ENCODE measurements around the gene RBM14.

Gene RBM14

DNA sequence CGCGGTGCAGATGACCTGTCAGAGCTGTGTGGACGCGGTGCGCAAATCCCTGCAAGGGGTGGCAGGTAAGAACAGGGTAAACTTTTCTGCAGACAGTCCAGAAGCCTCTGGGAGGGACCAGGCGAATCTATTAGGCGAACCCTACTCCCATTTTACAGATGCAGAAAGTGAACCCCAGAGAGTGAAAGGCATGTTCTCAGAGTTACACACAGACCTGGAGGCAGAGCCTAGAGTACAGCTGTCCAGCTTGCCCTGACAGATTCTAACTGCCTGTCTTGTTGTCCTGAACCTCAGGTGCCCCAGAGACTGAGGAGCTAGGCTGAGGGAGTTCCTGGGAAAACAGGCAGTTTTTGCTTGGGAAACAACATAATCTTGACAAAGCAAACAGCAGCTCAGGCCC is 22.8 kb upstream of the RBM14 start:
- TF ChIP-seq ARNT (IDR thresholded peaks at IDR 0.05) (no peak), TARDBP (IDR thresholded peaks at IDR 0.05) (no peak), ELF4 (IDR thresholded peaks at IDR 0.05) (no peak), FOXA1 (IDR thresholded peaks at IDR 0.05) (no peak), SUZ12 (IDR thresholded peaks at IDR 0.05) (no peak), PKNOX1 (IDR thresholded peaks at IDR 0.05) (no peak), L3MBTL2 (conservative IDR thresholded peaks at IDR 0.05) (no peak), CTBP1 (IDR thresholded peaks at IDR 0.05; ENCODE audit: borderline replicate concordance) (no peak), BHLHE40 (IDR thresholded peaks at IDR 0.05; ENCODE audit: borderline replicate concordance) (no peak), FOXK2 (IDR thresholded peaks at IDR 0.05) (no peak), SP1 (IDR thresholded peaks at IDR 0.05) (no peak), HDGF (IDR thresholded peaks at IDR 0.05; ENCODE audit: borderline replicate concordance) (no peak), FOXM1 (IDR thresholded peaks at IDR 0.05; ENCODE audit: borderline replicate concordance) (no peak), LEF1 (IDR thresholded peaks at IDR 0.05; ENCODE audit: borderline replicate concordance) (no peak), ZNF384 (IDR thresholded peaks at IDR 0.05) (no peak), NFRKB (IDR thresholded peaks at IDR 0.05) (no peak)
- CTCF ChIA-PET: interaction anchor here (0.5 to 0.9 kb wide), 3 partner anchors 14 to 65 kb away, joined by 3 read pairs; no protein-coding TSS in a partner anchor
- POLR2A ChIA-PET: interaction anchor here (0.6 to 8.6 kb wide), 3 partner anchors 18 to 45 kb away, joined by 3 to 61 read pairs (median 20); partner anchors contain the start of genes RBM14 and RBM4

DNA sequence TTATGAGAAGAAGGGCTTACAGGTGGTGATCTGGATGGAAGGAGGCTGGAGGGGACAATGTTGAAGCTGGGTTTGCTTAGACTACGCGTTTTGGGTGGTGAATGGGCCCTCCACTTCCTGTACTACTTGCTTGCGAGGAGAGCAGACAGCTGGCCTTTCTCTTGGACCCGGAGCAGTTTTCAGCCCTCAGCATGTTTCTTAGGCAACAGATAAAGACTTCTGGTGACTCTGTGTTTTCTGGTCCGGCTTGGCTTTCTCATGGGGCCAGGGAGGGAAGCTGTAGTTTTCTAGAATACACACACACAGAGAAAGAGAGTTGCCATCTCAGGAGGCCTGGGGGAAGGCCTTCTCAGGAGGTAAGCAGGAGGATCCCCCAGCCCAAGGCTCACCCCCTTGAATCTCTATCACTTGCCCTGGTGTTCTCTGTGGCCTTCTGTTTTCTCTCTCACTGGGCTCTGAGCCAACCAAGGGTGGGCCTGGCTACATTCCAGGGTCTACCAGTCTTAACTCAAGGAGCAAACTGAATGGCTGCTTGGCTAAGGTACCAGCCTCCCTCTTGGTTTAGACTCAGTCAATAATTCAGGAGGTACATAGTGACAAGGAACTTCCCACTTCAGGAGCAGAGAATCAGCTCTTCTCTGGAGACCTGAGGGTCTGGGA is 21.1 kb upstream of the RBM14 start:
- CTCF ChIA-PET: no interaction called here
- POLR2A ChIA-PET: interaction anchor here (1.2 to 8.6 kb wide), 3 partner anchors 18 to 43 kb away, joined by 3 to 61 read pairs (median 5); partner anchors contain the start of genes RBM14 and RBM4
- TF ChIP-seq ARNT (IDR thresholded peaks at IDR 0.05): no peak
- no peak for TF ChIP-seq NFRKB (IDR thresholded peaks at IDR 0.05)
- TF ChIP-seq CTBP1 (IDR thresholded peaks at IDR 0.05; ENCODE audit: borderline replicate concordance): no peak
- no peak for TF ChIP-seq L3MBTL2 (conservative IDR thresholded peaks at IDR 0.05)
- no peak for TF ChIP-seq FOXM1 (IDR thresholded peaks at IDR 0.05; ENCODE audit: borderline replicate concordance)
- no peak for TF ChIP-seq ELF4 (IDR thresholded peaks at IDR 0.05)
- TF ChIP-seq SP1 (IDR thresholded peaks at IDR 0.05): no peak
- TF ChIP-seq FOXA1 (IDR thresholded peaks at IDR 0.05): no peak
- no peak for TF ChIP-seq FOXK2 (IDR thresholded peaks at IDR 0.05)
- no peak for TF ChIP-seq LEF1 (IDR thresholded peaks at IDR 0.05; ENCODE audit: borderline replicate concordance)
- TF ChIP-seq TARDBP (IDR thresholded peaks at IDR 0.05): no peak
- no peak for TF ChIP-seq BHLHE40 (IDR thresholded peaks at IDR 0.05; ENCODE audit: borderline replicate concordance)
- TF ChIP-seq ZNF384 (IDR thresholded peaks at IDR 0.05): no peak
- TF ChIP-seq PKNOX1 (IDR thresholded peaks at IDR 0.05): no peak
- no peak for TF ChIP-seq HDGF (IDR thresholded peaks at IDR 0.05; ENCODE audit: borderline replicate concordance)
- no peak for TF ChIP-seq SUZ12 (IDR thresholded peaks at IDR 0.05)
- DNase-seq (ENCODE audit: extremely low spot score): no peak

More for the DNA sequence above, 22.8 kb upstream of the RBM14 start:
- DNase-seq (ENCODE audit: extremely low spot score): no peak

DNA sequence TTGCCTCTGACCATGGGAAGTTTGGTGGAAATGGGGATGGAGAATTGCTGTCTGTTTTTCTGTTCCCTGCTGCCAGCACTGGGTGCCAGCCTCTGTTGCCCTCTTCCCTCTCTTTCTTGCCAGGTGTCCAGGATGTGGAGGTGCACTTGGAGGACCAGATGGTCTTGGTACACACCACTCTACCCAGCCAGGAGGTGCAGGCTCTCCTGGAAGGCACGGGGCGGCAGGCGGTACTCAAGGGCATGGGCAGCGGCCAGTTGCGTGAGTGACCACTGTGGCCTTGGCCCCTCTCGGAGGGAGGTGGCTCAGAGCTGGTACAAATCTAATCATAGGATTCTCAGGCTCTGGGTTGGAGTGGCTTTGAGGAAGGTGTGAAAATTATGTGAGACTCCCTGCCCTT is 17.4 kb upstream of the RBM14 start:
- POLR2A ChIA-PET: interaction anchor here (2.4 kb wide), 1 partner anchor 17 kb away, joined by 8 read pairs; the partner anchor contains the start of gene RBM14
- DNase-seq (ENCODE audit: extremely low spot score): no peak
- TF ChIP-seq TARDBP (IDR thresholded peaks at IDR 0.05) (no peak), PKNOX1 (IDR thresholded peaks at IDR 0.05) (no peak), ARNT (IDR thresholded peaks at IDR 0.05) (no peak), SP1 (IDR thresholded peaks at IDR 0.05) (no peak), SUZ12 (IDR thresholded peaks at IDR 0.05) (no peak), CTBP1 (IDR thresholded peaks at IDR 0.05; ENCODE audit: borderline replicate concordance) (no peak), HDGF (IDR thresholded peaks at IDR 0.05; ENCODE audit: borderline replicate concordance) (no peak), ZNF384 (IDR thresholded peaks at IDR 0.05) (no peak), L3MBTL2 (conservative IDR thresholded peaks at IDR 0.05) (no peak), NFRKB (IDR thresholded peaks at IDR 0.05) (no peak), ELF4 (IDR thresholded peaks at IDR 0.05) (no peak), LEF1 (IDR thresholded peaks at IDR 0.05; ENCODE audit: borderline replicate concordance) (no peak), FOXK2 (IDR thresholded peaks at IDR 0.05) (no peak), FOXM1 (IDR thresholded peaks at IDR 0.05; ENCODE audit: borderline replicate concordance) (no peak), FOXA1 (IDR thresholded peaks at IDR 0.05) (no peak), BHLHE40 (IDR thresholded peaks at IDR 0.05; ENCODE audit: borderline replicate concordance) (no peak)
- CTCF ChIA-PET: no interaction called here

- DNase-seq (ENCODE audit: extremely low spot score): no peak
- POLR2A ChIA-PET: interaction anchor here (0.7 to 2.4 kb wide), 3 partner anchors 16 to 78 kb away, joined by 3 to 8 read pairs (median 3); partner anchors contain the start of genes RBM14 and RBM4B
- TF ChIP-seq L3MBTL2 (conservative IDR thresholded peaks at IDR 0.05) (no peak), FOXK2 (IDR thresholded peaks at IDR 0.05) (no peak), NFRKB (IDR thresholded peaks at IDR 0.05) (no peak), BHLHE40 (IDR thresholded peaks at IDR 0.05; ENCODE audit: borderline replicate concordance) (no peak), ZNF384 (IDR thresholded peaks at IDR 0.05) (no peak), PKNOX1 (IDR thresholded peaks at IDR 0.05) (no peak), SP1 (IDR thresholded peaks at IDR 0.05) (no peak), FOXM1 (IDR thresholded peaks at IDR 0.05; ENCODE audit: borderline replicate concordance) (no peak), ARNT (IDR thresholded peaks at IDR 0.05) (no peak), CTBP1 (IDR thresholded peaks at IDR 0.05; ENCODE audit: borderline replicate concordance) (no peak), HDGF (IDR thresholded peaks at IDR 0.05; ENCODE audit: borderline replicate concordance) (no peak), TARDBP (IDR thresholded peaks at IDR 0.05) (no peak), LEF1 (IDR thresholded peaks at IDR 0.05; ENCODE audit: borderline replicate concordance) (no peak)
- CTCF ChIA-PET: interaction anchor here (0.8 kb wide), 1 partner anchor 8 kb away, joined by 3 read pairs; no protein-coding TSS in a partner anchor
Observed at GRCh38 chr11:66600219-66600618, 16.2 kb upstream of the RBM14 start.
